A673 (cell line): ENCODE measurements around the gene TIMM10B. TPM values are rescaled to one million over a fixed set of nuclear protein-coding genes. Genes with fewer than 3 reads are reported as not detected.

Source experiments
- BruUV-seq: library from RNA; stranded (reverse); fragments of 400-500 nt; replicated peaks from 2 replicates; lab custom pipeline; 2021; lab: Mats Ljungman, UMichigan
- CTCF ChIA-PET: fragments of 300-600 bp; sonication (Branson Sonifier 250); formaldehyde crosslinking; loops from one replicate; lab custom pipeline; 2022; ENCODE audit warnings: antibody characterized with exemption; lab: Charles Lee
- POLR2A ChIA-PET: fragments of 300-600 bp; sonication (Branson Sonifier 250); formaldehyde crosslinking; loops from one replicate; lab custom pipeline; 2022; ENCODE audit warnings: antibody characterized with exemption; ENCODE audit not compliant: low non-redundant PET; lab: Charles Lee
- DNase-seq: peaks from one replicate; pipeline ENCODE4 v3.0.0-alpha.2; 2015; ENCODE audit warnings: low spot score
- H3K27ac ChIP-seq: fragments of 200-600 bp; sonication (generic); 2 replicates; pipeline ENCODE4 v1.5.1; 2016; ENCODE audit warnings: mixed run types, low read depth, mild to moderate bottlenecking, mixed read lengths, antibody characterized with exemption, low read length; ENCODE audit not compliant: poor library complexity, severe bottlenecking
- H3K27me3 ChIP-seq: fragments of 200-600 bp; sonication (generic); replicated peaks from 2 replicates; pipeline ENCODE4 v1.6.1; 2017; ENCODE audit warnings: mixed run types, low read depth, mild to moderate bottlenecking, mixed read lengths, antibody characterized with exemption, low read length; ENCODE audit not compliant: insufficient read depth, poor library complexity
- H3K36me3 ChIP-seq: fragments of 200-600 bp; sonication (generic); 2 replicates; pipeline ENCODE4 v1.6.1; 2016; ENCODE audit warnings: mixed run types, mild to moderate bottlenecking, mixed read lengths, antibody characterized with exemption, low read length; ENCODE audit not compliant: insufficient read depth, poor library complexity, severe bottlenecking
- H3K4me1 ChIP-seq: fragments of 200-600 bp; sonication (generic); 2 replicates; pipeline ENCODE4 v1.6.1; 2017; ENCODE audit warnings: mixed run types, mild to moderate bottlenecking, mixed read lengths, antibody characterized with exemption, low read length; ENCODE audit not compliant: insufficient read depth, poor library complexity, severe bottlenecking
- H3K4me3 ChIP-seq: fragments of 200-600 bp; sonication (generic); 2 replicates; pipeline ENCODE4 v1.5.1; 2016; ENCODE audit warnings: low read depth, mixed run types, mild to moderate bottlenecking, mixed read lengths, low read length; ENCODE audit not compliant: poor library complexity, severe bottlenecking
- H3K9me3 ChIP-seq: fragments of 200-600 bp; sonication (generic); 2 replicates; pipeline ENCODE4 v1.6.1; 2016; ENCODE audit warnings: mixed run types, low read depth, mild to moderate bottlenecking, mixed read lengths, antibody characterized with exemption, low read length; ENCODE audit not compliant: poor library complexity, severe bottlenecking
- CTCF ChIP-seq: fragments of 300-800, 200-600 bp; sonication (generic); conservative IDR thresholded peaks from 2 replicates; pipeline ENCODE4 v1.5.1; 2017; ENCODE audit warnings: low read depth, mild to moderate bottlenecking, antibody characterized with exemption, low read length, moderate library complexity, mixed read lengths
- EZH2 ChIP-seq: fragments of 200-600 bp; sonication (generic); IDR thresholded peaks from 2 replicates; pipeline ENCODE4 v1.6.1; 2017; ENCODE audit warnings: borderline replicate concordance, low read depth, mild to moderate bottlenecking, mixed read lengths, antibody characterized with exemption, low read length; ENCODE audit not compliant: poor library complexity, severe bottlenecking
- intact Hi-C: fragments of 100-400 bp; cut with micrococcal nuclease; formaldehyde crosslinking; loops from one replicate; pipeline ENCODE4 v1.10.0; 2022; ENCODE audit not compliant: unreplicated experiment
- total RNA-seq: library from RNA; stranded (reverse); gene quantifications from 2 replicates; pipeline ENCODE4 v1.2.3, GENCODE V29; 2021

The TIMM10B gene
- total RNA-seq, 1 experiment from 2014 or later, result 40.3 TPM

- Histone ChIP-seq H3K27me3 (no peaks in the 10 kb centered on the region), H3K27ac (no peak overlapping the region), H3K9me3 (no peaks in the 10 kb centered on the region), H3K4me1 (no peaks in the 10 kb centered on the region), H3K4me3 (no peak overlapping the region), H3K36me3 (no peaks in the 10 kb centered on the region)
- ChIA-PET CTCF (no interaction called here), POLR2A (no interaction called here)
- no peak for DNase-seq
- TF ChIP-seq EZH2 (no peak), CTCF (no peak)
- intact Hi-C loops, result no loop called here
- no TSS peak for BruUV-seq
Observed at GRCh38 chr11:6437423-6437822, 43.9 kb upstream of the TIMM10B start.

- H3K9me3 ChIP-seq, result no peaks in the 10 kb centered on the region
- ChIA-PET CTCF (no interaction called here), POLR2A (no interaction called here)
- no peak for TF ChIP-seq CTCF
- no peak for TF ChIP-seq EZH2
- no peak overlapping the region for H3K27ac ChIP-seq
- no peak overlapping the region for H3K4me3 ChIP-seq
- intact Hi-C loops, result loop anchor here (2.0 kb wide), 1 partner anchor 19 kb away; the partner anchor contains the start of gene APBB1
- no peaks in the 10 kb centered on the region for H3K27me3 ChIP-seq
- no peaks in the 10 kb centered on the region for H3K36me3 ChIP-seq
- peaks cover under 1% of the 10 kb centered on the region for H3K4me1 ChIP-seq
- DNase-seq, result no peak
- BruUV-seq, result no TSS peak
Observed at GRCh38 chr11:6437993-6438392, 43.3 kb upstream of the TIMM10B start.

- POLR2A ChIA-PET, result no interaction called here
- H3K9me3 ChIP-seq, result no peaks in the 10 kb centered on the region
- peak; percentile 75 for DNase-seq
- intact Hi-C loops, result loop anchor here (2.0 kb wide), 1 partner anchor 20 kb away; the partner anchor contains the start of gene APBB1
- no peak for TF ChIP-seq EZH2
- peak; percentile 84 for TF ChIP-seq CTCF
- no peaks in the 10 kb centered on the region for H3K27me3 ChIP-seq
- no peak overlapping the region for H3K4me3 ChIP-seq
- CTCF ChIA-PET, result interaction anchor here (0.5 to 1.0 kb wide), 4 partner anchors 30 to 60 kb away, joined by 3 to 6 read pairs (median 4); no protein-coding TSS in a partner anchor
- peaks cover 4% of the 10 kb centered on the region for H3K4me1 ChIP-seq
- no TSS peak for BruUV-seq
- H3K36me3 ChIP-seq, result no peaks in the 10 kb centered on the region
- H3K27ac ChIP-seq, result no peak overlapping the region
Observed at GRCh38 chr11:6438979-6439571, 42.2 kb upstream of the TIMM10B start.
